ENCODE results near the gene EVI5.
"Not testable (repeated sequence)": the region's sequence is repeated elsewhere in the genome, so short reads cannot be mapped to it uniquely, and the experiment has no call there.

Gene EVI5

GRCh38 chr1:92701147-92701546, 83.8 kb downstream of the EVI5 start:
- in situ Hi-C loops (cut with MboI; ENCODE audit: low sequenced_read_pairs): no loop called here

GRCh38 chr1:92698932-92699331, 86.0 kb downstream of the EVI5 start:
- in situ Hi-C loops (cut with MboI; ENCODE audit: low sequenced_read_pairs): no loop called here

GRCh38 chr1:92695104-92695503, 89.8 kb downstream of the EVI5 start:
- in situ Hi-C loops (cut with MboI; ENCODE audit: low sequenced_read_pairs): no loop called here

DNA sequence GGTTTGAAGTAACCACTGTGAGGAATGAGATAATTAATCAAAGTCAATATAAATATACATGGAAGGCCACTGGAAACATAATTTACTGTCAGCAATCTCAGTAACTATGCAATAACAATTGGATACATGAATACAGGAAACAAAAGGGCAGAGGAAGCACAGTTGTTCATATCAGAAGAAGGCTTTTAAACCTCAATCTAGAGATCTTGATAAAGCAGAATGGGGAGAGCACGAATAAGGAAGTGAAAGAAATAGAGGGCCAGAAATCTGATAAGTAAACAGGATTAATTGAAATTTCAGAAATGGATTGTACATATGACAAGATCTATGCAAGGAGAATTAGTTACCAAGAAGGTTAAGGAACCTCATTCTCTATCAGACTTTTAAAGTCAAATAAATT, 93.0 kb downstream of the EVI5 start:
- in situ Hi-C loops (cut with MboI; ENCODE audit: low sequenced_read_pairs): no loop called here

- in situ Hi-C loops (cut with MboI; ENCODE audit: low sequenced_read_pairs): no loop called here
Observed at GRCh38 chr1:92690212-92690906, 94.5 kb downstream of the EVI5 start.

DNA sequence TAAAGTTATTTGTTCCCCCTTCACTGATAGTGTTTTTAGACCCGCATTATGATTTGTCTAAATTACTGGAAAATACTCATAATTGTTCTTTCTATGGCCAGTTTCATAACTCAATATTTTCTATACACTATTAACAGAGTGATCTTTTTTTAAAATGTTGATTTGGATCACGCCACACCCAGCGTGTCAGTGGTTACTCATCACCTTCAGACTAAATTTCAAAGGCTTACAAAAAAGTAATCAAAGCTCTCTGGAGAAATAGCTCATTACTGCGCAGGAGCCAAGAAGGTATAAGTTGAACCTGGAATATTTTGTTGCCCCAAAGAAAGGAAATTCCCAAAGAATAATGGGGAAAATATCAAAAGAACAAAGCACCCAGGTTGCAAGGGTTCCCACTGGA, 104.9 kb downstream of the EVI5 start:
- in situ Hi-C loops (cut with MboI; ENCODE audit: low sequenced_read_pairs): no loop called here

GRCh38 chr1:92663775-92664174, 121.1 kb downstream of the EVI5 start:
- in situ Hi-C loops (cut with MboI; ENCODE audit: low sequenced_read_pairs): no loop called here

DNA sequence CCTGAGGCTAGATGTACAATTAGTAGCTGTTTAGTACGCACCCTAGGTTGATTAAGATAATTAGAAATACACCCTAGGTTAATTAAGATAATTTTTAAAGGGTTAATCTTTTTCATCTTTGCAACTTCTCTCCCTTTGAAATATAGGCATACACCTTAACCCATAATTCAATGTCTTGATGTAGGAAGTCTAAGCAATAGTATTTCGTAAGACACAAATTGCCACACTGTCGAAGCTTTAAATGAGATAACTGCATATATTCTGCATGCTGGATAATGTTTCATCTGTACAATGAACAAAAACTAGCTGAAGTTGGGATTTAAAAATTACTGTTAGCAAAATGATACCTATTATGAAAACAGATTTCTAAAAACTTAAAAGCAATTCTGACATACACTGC, 122.9 kb downstream of the EVI5 start:
- in situ Hi-C loops (cut with MboI; ENCODE audit: low sequenced_read_pairs): no loop called here

- in situ Hi-C loops (cut with MboI; ENCODE audit: low sequenced_read_pairs): no loop called here
Observed at GRCh38 chr1:92657701-92658100, 127.2 kb downstream of the EVI5 start.

DNA sequence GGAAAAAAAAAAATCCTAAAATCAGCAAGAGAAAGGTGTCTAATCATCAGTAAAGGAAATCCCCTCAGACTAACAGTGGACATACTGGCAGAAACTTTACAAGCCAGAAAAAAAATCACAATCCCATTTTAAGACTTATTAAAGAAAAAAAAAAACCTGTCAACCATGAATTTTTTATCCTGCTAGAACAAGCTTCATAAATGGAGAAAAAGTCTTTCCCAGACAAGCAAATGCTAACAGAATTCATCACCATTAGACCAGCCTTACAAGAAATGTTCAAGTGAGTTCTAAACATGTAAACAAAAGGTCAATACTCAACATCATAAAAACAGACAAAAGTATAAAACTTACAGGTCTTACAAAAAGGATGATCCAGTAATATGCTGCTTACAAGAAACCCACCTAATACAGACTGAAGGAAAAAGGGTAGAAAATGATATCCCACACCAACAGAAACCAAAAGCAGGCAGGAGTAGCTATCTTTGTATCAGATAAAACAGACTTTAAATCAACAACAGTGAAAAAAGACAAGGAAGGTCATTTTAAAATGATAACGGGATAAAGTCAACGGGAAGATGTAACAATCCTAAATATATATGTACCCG, 129.6 kb downstream of the EVI5 start:
- in situ Hi-C loops (cut with MboI; ENCODE audit: low sequenced_read_pairs): no loop called here

DNA sequence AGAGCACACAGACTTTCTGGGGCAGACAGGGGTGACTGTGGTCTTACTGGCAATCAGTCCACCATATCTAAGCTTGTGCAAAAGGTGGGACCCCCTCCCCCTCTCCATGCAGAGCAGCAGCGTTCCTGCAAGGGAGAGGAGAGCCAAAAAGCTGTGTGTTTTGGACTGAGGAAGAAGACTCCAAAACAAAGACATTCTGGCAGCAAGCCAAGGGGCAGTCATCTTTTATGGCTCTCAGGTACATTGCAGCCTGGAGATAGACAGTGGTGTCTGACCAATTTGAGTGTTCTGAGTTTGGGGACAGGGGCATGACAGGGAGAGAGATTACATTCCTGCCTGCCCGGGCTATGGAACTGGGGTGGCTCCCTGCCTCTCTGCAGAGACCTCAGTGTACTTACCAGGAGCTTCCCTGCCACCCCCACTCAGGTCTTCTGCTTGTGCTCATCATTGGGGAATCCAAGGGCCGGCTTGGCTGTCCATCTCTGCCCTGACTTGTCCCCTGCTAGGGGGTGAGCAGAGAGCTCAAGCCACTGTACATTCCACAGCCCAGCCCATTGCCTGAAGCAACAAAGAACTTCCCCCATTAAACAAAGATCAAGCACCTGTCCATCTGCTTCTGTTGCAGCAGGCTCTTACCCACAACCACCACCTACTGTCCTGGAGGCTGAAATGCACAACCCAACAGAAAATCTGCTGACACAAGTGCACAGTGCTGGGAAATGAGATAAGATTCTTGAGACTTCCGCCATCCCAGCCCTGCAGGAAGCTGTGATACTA, 131.1 kb downstream of the EVI5 start:
- in situ Hi-C loops (cut with MboI; ENCODE audit: low sequenced_read_pairs): no loop called here

DNA sequence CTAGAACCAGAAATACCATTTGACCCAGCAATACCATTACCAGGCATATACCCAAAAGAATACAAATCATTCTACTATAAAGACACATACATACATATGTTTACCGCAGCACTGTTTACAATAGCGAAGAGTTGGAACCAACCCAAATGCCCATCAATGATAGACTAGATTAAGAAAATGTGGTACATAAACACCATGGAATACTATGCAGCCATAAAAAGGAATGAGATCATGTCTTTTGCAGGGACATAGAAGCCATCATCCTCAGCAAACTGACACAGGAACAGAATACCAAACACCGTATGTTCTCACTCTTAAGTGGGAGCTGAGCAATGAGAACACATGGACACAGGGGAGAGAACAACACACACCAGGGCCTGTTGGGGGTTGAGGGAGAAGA, 144.2 kb downstream of the EVI5 start:
- in situ Hi-C loops (cut with MboI; ENCODE audit: low sequenced_read_pairs): not testable (repeated sequence)

DNA sequence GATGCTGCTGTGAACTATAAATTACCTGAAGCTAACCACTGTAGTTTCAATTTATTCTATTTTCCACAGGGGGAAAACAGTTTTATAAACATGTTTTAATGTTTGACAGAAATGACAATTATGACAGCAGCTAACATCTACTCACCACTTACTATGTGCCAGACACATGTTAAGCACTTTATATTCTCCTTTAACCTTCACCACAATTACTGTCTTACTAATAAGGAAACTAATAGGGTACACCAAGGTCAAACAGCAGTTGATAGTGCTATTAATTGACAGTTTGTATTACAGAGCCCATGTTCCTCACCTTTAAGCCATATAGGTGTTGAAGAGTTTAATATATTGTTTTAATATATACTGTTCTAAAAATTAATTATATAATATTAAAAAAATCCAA, 146.4 kb downstream of the EVI5 start:
- in situ Hi-C loops (cut with MboI; ENCODE audit: low sequenced_read_pairs): no loop called here

DNA sequence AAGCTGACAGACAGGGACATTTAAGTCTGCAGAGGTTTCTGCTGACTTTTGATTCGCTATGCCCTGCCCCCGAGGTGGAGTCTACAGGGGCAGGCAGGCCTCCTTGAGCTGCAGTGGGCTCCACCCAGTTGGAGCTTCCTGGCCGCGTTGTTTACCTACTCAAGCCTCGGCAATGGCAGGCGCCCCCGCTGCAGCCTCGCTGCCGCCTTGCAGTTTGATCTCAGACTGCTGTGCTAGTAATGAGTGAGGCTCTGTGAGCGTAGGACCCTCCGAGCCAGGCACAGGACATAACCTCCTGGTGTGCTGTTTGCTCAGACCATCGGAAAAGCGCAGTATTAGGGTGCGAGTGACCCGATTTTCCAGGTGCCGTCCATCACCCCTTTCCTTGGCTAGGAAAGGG, 149.7 kb downstream of the EVI5 start:
- in situ Hi-C loops (cut with MboI; ENCODE audit: low sequenced_read_pairs): not testable (repeated sequence)

DNA sequence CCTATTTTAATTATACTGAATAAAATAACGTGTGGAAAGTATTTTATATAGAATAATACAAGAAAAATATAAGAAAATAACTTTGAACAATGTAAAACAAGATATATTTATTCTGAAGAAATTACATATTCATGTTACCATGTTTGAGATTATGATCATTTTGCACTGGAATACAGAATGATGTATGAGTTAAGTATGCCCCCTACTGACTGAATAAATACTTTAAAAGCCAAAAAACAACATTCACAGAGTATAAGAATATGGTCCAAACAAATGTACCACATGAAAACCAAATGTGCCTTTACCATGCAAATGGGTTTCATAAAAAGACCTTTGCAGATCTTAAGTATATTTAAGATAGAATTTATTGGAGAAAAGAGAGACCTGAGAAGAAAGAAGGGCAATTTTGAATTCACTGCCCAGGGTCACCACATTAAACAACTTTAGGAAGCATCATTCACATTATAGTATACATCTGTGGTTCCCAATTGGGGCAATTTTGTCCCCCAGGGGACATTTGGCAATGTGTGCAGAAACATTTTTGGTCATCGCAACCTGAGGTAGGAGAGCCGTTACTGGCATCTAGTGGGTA, 161.6 kb downstream of the EVI5 start:
- in situ Hi-C loops (cut with MboI; ENCODE audit: low sequenced_read_pairs): loop anchor here (10.0 kb wide), 1 partner anchor 618 kb away; no protein-coding TSS in a partner anchor

DNA sequence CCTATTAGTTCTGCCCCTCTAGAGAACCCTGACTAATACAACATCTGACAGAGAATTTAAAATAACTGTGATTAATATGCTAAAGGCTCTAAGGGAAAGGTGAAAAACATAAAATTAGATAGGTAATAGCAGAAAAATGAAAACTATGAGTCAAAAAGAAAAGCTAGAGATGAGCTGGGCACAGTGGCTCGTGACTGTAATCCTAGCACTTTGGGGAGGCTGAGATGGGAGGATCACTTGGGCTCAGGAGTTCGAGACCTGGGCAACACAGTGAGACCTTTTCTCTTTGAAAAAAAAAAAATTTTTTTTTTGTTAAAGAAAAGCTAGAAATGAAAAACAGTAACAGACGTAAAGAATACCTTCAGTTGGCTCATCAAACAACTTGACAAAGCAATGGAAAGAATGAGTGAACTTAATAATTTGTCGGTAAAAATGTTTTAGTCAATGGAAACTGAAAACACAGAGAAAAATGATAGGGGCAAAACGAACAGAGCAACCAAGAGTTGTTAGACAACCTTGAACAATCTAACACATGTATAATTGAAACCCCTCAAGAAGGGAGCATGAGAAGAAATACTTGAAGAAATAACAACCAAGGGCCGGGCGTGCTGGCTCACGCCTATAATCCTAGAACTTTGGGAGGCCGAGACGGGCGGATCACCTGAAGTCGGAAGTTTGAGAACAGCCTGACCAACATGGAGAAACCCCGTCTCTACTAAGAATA, 165.3 kb downstream of the EVI5 start:
- in situ Hi-C loops (cut with MboI; ENCODE audit: low sequenced_read_pairs): loop anchor here (10.0 kb wide), 1 partner anchor 615 kb away; no protein-coding TSS in a partner anchor

GRCh38 chr1:92601044-92601443, 183.9 kb downstream of the EVI5 start:
- in situ Hi-C loops (cut with MboI; ENCODE audit: low sequenced_read_pairs): loop anchor here (10.0 kb wide), 1 partner anchor 296 kb away; no protein-coding TSS in a partner anchor

GRCh38 chr1:92599184-92599583, 185.7 kb downstream of the EVI5 start:
- in situ Hi-C loops (cut with MboI; ENCODE audit: low sequenced_read_pairs): loop anchor here (5.0 kb wide), 1 partner anchor 117 kb away; no protein-coding TSS in a partner anchor

DNA sequence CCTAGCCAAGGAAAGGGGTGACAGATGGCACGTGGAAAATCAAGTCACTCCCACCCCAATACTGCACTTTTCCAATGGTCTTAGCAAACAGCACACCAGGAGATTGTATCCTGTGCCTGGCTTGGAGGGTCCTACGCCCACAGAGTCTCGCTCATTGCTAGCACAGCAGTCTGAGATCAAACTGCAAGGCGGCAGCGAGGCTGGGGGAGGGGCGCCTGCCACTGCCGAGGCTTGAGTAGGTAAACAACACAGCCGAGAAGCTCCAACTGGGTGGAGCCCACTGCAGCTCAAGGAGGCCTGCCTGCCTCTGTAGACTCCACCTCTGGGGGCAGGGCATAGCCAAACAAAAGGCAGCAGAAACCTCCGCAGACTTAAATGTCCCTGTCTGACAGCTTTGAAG, 195.5 kb downstream of the EVI5 start:
- in situ Hi-C loops (cut with MboI; ENCODE audit: low sequenced_read_pairs): not testable (repeated sequence)

GRCh38 chr1:92587445-92587844, 197.5 kb downstream of the EVI5 start:
- in situ Hi-C loops (cut with MboI; ENCODE audit: low sequenced_read_pairs): no loop called here

- in situ Hi-C loops (cut with MboI; ENCODE audit: low sequenced_read_pairs): no loop called here
Observed at GRCh38 chr1:92585831-92586230, 199.1 kb downstream of the EVI5 start.
